HG03354 (cell line): ENCODE results near the gene PROZ.

Experiments used
- ATAC-seq: cut with Tn5 transposase; IDR thresholded peaks from one replicate; pipeline ENCODE4 v1.9.1; 2021; ENCODE audit warnings: mild to moderate bottlenecking; ENCODE audit not compliant: unreplicated experiment, poor library complexity, severe bottlenecking

The PROZ gene

GRCh38 chr13:113170511-113170910 lies 12.1 kb downstream of the PROZ start:
- no peak for ATAC-seq

- no peak for ATAC-seq
Observed at GRCh38 chr13:113171250-113172125, 13.0 kb downstream of the PROZ start.

GRCh38 chr13:113172419-113172926 lies 14.0 kb downstream of the PROZ start:
- ATAC-seq, result no peak

- no peak for ATAC-seq
Observed at GRCh38 chr13:113176280-113176679, 17.8 kb downstream of the PROZ start.

GRCh38 chr13:113176822-113177221 lies 18.4 kb downstream of the PROZ start:
- no peak for ATAC-seq

- ATAC-seq, result no peak
Observed at GRCh38 chr13:113178070-113178895, 19.8 kb downstream of the PROZ start.

- ATAC-seq, result no peak
Observed at GRCh38 chr13:113178896-113179167, 20.4 kb downstream of the PROZ start.

- no peak for ATAC-seq
Observed at GRCh38 chr13:113179374-113180230, 21.2 kb downstream of the PROZ start.

- no peak for ATAC-seq
Observed at GRCh38 chr13:113182046-113182445, 23.6 kb downstream of the PROZ start.

- ATAC-seq, result no peak
Observed at GRCh38 chr13:113183450-113184129, 25.1 kb downstream of the PROZ start.

- no peak for ATAC-seq
Observed at GRCh38 chr13:113184568-113185440, 26.4 kb downstream of the PROZ start.

- peak; percentile 84 for ATAC-seq
Observed at GRCh38 chr13:113186061-113186900, 27.8 kb downstream of the PROZ start.

- no peak for ATAC-seq
Observed at GRCh38 chr13:113187263-113187669, 28.8 kb downstream of the PROZ start.

- no peak for ATAC-seq
Observed at GRCh38 chr13:113187883-113188665, 29.6 kb downstream of the PROZ start.

GRCh38 chr13:113190181-113190580 lies 31.7 kb downstream of the PROZ start:
- no peak for ATAC-seq

- no peak for ATAC-seq
Observed at GRCh38 chr13:113192279-113192678, 33.8 kb downstream of the PROZ start.

- no peak for ATAC-seq
Observed at GRCh38 chr13:113192902-113193301, 34.5 kb downstream of the PROZ start.
